Measurements from ENCODE around the gene PID1. TPM values are rescaled to one million over a fixed set of nuclear protein-coding genes. Genes with fewer than 3 reads are reported as not detected.

Gene PID1
- polyA plus RNA-seq, 3 donors = 61.8 to 117 (median 62.3) TPM

- no peaks in the 10 kb centered on the region for H3K4me1 ChIP-seq (ENCODE audit: control insufficient read depth in 1 of 2, insufficient read depth in 2 of 2, low read length in 2 of 2)
- intact Hi-C loops (cut with micrococcal nuclease) = loop anchor here in 1 of 2 donors (5.0 kb wide), 1 partner anchor 457 kb away; no protein-coding TSS in a partner anchor
- Mint-ChIP-seq H3K4me3 (no peak overlapping the region), H3K4me1 (no peaks in the 10 kb centered on the region), H3K27me3 (ENCODE audit: low read depth in 3 of 3) (no peaks in the 10 kb centered on the region), H3K36me3 (no peaks in the 10 kb centered on the region), H3K27ac (no peak overlapping the region), H3K9me3 (peaks cover 0 to 3% (median 0%) of the 10 kb centered on the region in 7 donors)
- no peak overlapping the region for H2AFZ ChIP-seq (ENCODE audit: insufficient read depth, low read depth, low read length, poor library complexity, severe bottlenecking)
- no peak for DNase-seq
- no peak overlapping the region for H3K4me3 ChIP-seq (replicated peaks in 1 of 3; ENCODE audit: low read depth in 2 of 3, low read length in 3 of 3)
- H3K9ac ChIP-seq (ENCODE audit: insufficient read depth, low read length, poor library complexity, severe bottlenecking) = no peak overlapping the region
- peaks cover 0 to 2% of the 10 kb centered on the region in 2 donors for H3K36me3 ChIP-seq (replicated peaks in 1 of 2; ENCODE audit: control insufficient read depth in 1 of 2, insufficient read depth in 2 of 2, low read length in 2 of 2)
- H3K27me3 ChIP-seq (ENCODE audit: control insufficient read depth in 2 of 2, insufficient read depth in 2 of 2, low read length in 2 of 2) = no peaks in the 10 kb centered on the region
- peaks cover 0 to 2% of the 10 kb centered on the region in 2 donors for H3K9me3 ChIP-seq (replicated peaks in 1 of 2; ENCODE audit: control insufficient read depth in 1 of 2, insufficient read depth in 1 of 2, low read length in 2 of 2)
- H3K79me2 ChIP-seq (ENCODE audit: insufficient read depth, low read length) = no peaks in the 10 kb centered on the region
- H3K27ac ChIP-seq (ENCODE audit: low read depth in 1 of 2, low read length in 2 of 2) = no peak overlapping the region
- no peak for TF ChIP-seq CTCF (IDR thresholded peaks at IDR 0.05)
- 40% methylated on average over 1 of the region's 6 CpGs for WGBS (ENCODE audit: insufficient coverage)
- H4K20me1 ChIP-seq (ENCODE audit: insufficient read depth, low read length) = peaks cover 94% of the 10 kb centered on the region
- no peak overlapping the region for H3K4me2 ChIP-seq (replicated peaks; ENCODE audit: extremely low read depth, low read length, poor library complexity, severe bottlenecking)
These were observed 140.6 kb downstream of the PID1 start for GRCh38 chr2:229130522-229130921.

GRCh38 chr2:229129738-229130371 lies 141.2 kb downstream of the PID1 start:
- H3K9ac ChIP-seq (ENCODE audit: insufficient read depth, low read length, poor library complexity, severe bottlenecking) = no peak overlapping the region
- Mint-ChIP-seq H3K36me3 (no peaks in the 10 kb centered on the region), H3K27ac (no peak overlapping the region), H3K4me3 (no peak overlapping the region), H3K9me3 (peaks cover 0 to 6% (median under 1%) of the 10 kb centered on the region in 7 donors), H3K4me1 (no peaks in the 10 kb centered on the region), H3K27me3 (ENCODE audit: low read depth in 3 of 3) (no peaks in the 10 kb centered on the region)
- H3K27ac ChIP-seq (ENCODE audit: low read depth in 1 of 2, low read length in 2 of 2) = no peak overlapping the region
- intact Hi-C loops (cut with micrococcal nuclease) = loop anchor here in 1 of 2 donors (5.0 kb wide), 1 partner anchor 457 kb away; no protein-coding TSS in a partner anchor
- no peaks in the 10 kb centered on the region for H3K4me1 ChIP-seq (ENCODE audit: control insufficient read depth in 1 of 2, insufficient read depth in 2 of 2, low read length in 2 of 2)
- no peaks in the 10 kb centered on the region for H3K27me3 ChIP-seq (ENCODE audit: control insufficient read depth in 2 of 2, insufficient read depth in 2 of 2, low read length in 2 of 2)
- no peaks in the 10 kb centered on the region for H3K36me3 ChIP-seq (replicated peaks in 1 of 2; ENCODE audit: control insufficient read depth in 1 of 2, insufficient read depth in 2 of 2, low read length in 2 of 2)
- H3K4me2 ChIP-seq (replicated peaks; ENCODE audit: extremely low read depth, low read length, poor library complexity, severe bottlenecking) = no peak overlapping the region
- no peak overlapping the region for H2AFZ ChIP-seq (ENCODE audit: insufficient read depth, low read depth, low read length, poor library complexity, severe bottlenecking)
- peaks cover 94% of the 10 kb centered on the region for H4K20me1 ChIP-seq (ENCODE audit: insufficient read depth, low read length)
- H3K4me3 ChIP-seq (replicated peaks in 1 of 3; ENCODE audit: low read depth in 2 of 3, low read length in 3 of 3) = no peak overlapping the region
- no peaks in the 10 kb centered on the region for H3K79me2 ChIP-seq (ENCODE audit: insufficient read depth, low read length)
- no peak for TF ChIP-seq CTCF (IDR thresholded peaks at IDR 0.05)
- no peak for DNase-seq
- peaks cover 0 to 2% of the 10 kb centered on the region in 2 donors for H3K9me3 ChIP-seq (replicated peaks in 1 of 2; ENCODE audit: control insufficient read depth in 1 of 2, insufficient read depth in 1 of 2, low read length in 2 of 2)
- 78% methylated on average over 10 of the region's 12 CpGs for WGBS (ENCODE audit: insufficient coverage)
